Thymus (tissue), 11 donors: ENCODE measurements around the gene SIGLEC7. TPM values are rescaled to one million over a fixed set of nuclear protein-coding genes. Genes with fewer than 3 reads are reported as not detected.
A peak's percentile ranks its signal among the peaks of the same experiment; 100 is the strongest.
"Not testable (repeated sequence)": the region's sequence is repeated elsewhere in the genome, so short reads cannot be mapped to it uniquely, and the experiment has no call there.

ENCODE experiments used
- DNase-seq, 9 donors: peaks; one replicate each; pipeline ENCODE4 v3.0.0-alpha.2; 2013; ENCODE audit warnings: low spot score in 9 of 9, low read depth in 6 of 9, missing footprints in 1 of 9
- H3K27ac ChIP-seq, 2 donors: one replicate each; pipeline ENCODE4 v1.5.1; 2013; ENCODE audit warnings: control low read depth in 1 of 2, low read depth in 1 of 2, low read length in 1 of 2, mild to moderate bottlenecking in 1 of 2, moderate library complexity in 1 of 2
- H3K27me3 ChIP-seq, 2 donors: one replicate each; pipeline ENCODE4 v1.5.1; 2013; ENCODE audit warnings: low read length in 1 of 2; ENCODE audit not compliant: control insufficient read depth in 2 of 2, insufficient read depth in 1 of 2
- H3K36me3 ChIP-seq, 2 donors: one replicate each; pipeline ENCODE4 v1.5.1; 2013; ENCODE audit warnings: low read length in 1 of 2, mild to moderate bottlenecking in 1 of 2, moderate library complexity in 1 of 2; ENCODE audit not compliant: control insufficient read depth in 2 of 2, insufficient read depth in 2 of 2
- H3K4me1 ChIP-seq, 2 donors: one replicate each; pipeline ENCODE4 v1.5.1; 2013; ENCODE audit warnings: low read length in 2 of 2; ENCODE audit not compliant: control insufficient read depth in 2 of 2, insufficient read depth in 2 of 2
- H3K4me3 ChIP-seq, 2 donors: one replicate each; pipeline ENCODE4 v1.5.1; 2013; ENCODE audit warnings: low read length in 2 of 2, control low read depth in 1 of 2, mild to moderate bottlenecking in 1 of 2
- H3K9me3 ChIP-seq, 2 donors: one replicate each; pipeline ENCODE4 v1.5.1; 2013; ENCODE audit warnings: low read length in 1 of 2, mild to moderate bottlenecking in 1 of 2; ENCODE audit not compliant: control insufficient read depth in 2 of 2, insufficient read depth in 1 of 2
- WGBS: extraction: QIAGEN DNeasy Blood & Tissue Kit; methylation state at CpG from one replicate; pipeline ENCODE4 v1.1.7; 2013; 5-methylcytosine and 5-hydroxymethylcytosine counted together
- polyA plus RNA-seq: library from polyadenylated mRNA; stranded (reverse); fragments of 200-250 nt; gene quantifications from one replicate; pipeline ENCODE4 v1.2.3, GENCODE V29; 2013
- total RNA-seq: library from RNA; stranded (reverse); fragments of 120-200 nt; gene quantifications from one replicate; pipeline ENCODE4 v1.2.4, GENCODE V29; 2013
- donor health status: healthy.

SIGLEC7 gene
- total and polyA plus RNA-seq, 2 donors: 2.0 to 3.6 TPM

- peak in 3 of 9 donors; percentile 15 to 37 (median 20) for DNase-seq
- 33% methylated on average over 11 of the region's 11 CpGs for WGBS
- not testable (repeated sequence) for H3K4me1 ChIP-seq, H3K4me3 ChIP-seq, H3K9me3 ChIP-seq, H3K36me3 ChIP-seq, H3K27ac ChIP-seq, H3K27me3 ChIP-seq
These were observed 27.3 kb downstream of the SIGLEC7 start for GRCh38 chr19:51169283-51169918.

GRCh38 chr19:51172223-51172622 lies 30.1 kb downstream of the SIGLEC7 start:
- H3K9me3 ChIP-seq: no peaks in the 10 kb centered on the region
- H3K4me1 ChIP-seq: no peaks in the 10 kb centered on the region
- H3K27me3 ChIP-seq: no peaks in the 10 kb centered on the region

GRCh38 chr19:51173681-51174080 lies 31.6 kb downstream of the SIGLEC7 start:
- DNase-seq: no peak
- Histone ChIP-seq H3K27ac (no peak overlapping the region), H3K36me3 (no peaks in the 10 kb centered on the region), H3K27me3 (no peaks in the 10 kb centered on the region), H3K9me3 (no peaks in the 10 kb centered on the region), H3K4me1 (no peaks in the 10 kb centered on the region), H3K4me3 (no peak overlapping the region)
- 62% methylated on average over 5 of the region's 5 CpGs for WGBS

More at GRCh38 chr19:51172223-51172622, 30.1 kb downstream of the SIGLEC7 start:
- 98% methylated on average over 2 of the region's 2 CpGs for WGBS
- DNase-seq: no peak
- H3K4me3 ChIP-seq: no peak overlapping the region
- no peak overlapping the region for H3K27ac ChIP-seq
- no peaks in the 10 kb centered on the region for H3K36me3 ChIP-seq

- DNase-seq: no peak
- Histone ChIP-seq H3K27ac (no peak overlapping the region), H3K4me1 (no peaks in the 10 kb centered on the region), H3K4me3 (no peak overlapping the region), H3K27me3 (peaks cover 0 to 15% of the 10 kb centered on the region in 2 donors), H3K36me3 (no peaks in the 10 kb centered on the region), H3K9me3 (no peaks in the 10 kb centered on the region)
- WGBS: 58% methylated on average over 1 of the region's 1 CpG
These were observed 37.2 kb downstream of the SIGLEC7 start for GRCh38 chr19:51179256-51179655.

- DNase-seq: no peak
- Histone ChIP-seq H3K4me3 (no peak overlapping the region), H3K36me3 (no peaks in the 10 kb centered on the region), H3K4me1 (no peaks in the 10 kb centered on the region), H3K27ac (no peak overlapping the region), H3K9me3 (no peaks in the 10 kb centered on the region), H3K27me3 (peaks cover 0 to 16% of the 10 kb centered on the region in 2 donors)
- WGBS: 98% methylated on average over 39 of the region's 39 CpGs
These were observed 39.3 kb downstream of the SIGLEC7 start for GRCh38 chr19:51181377-51181912.

GRCh38 chr19:51181913-51182419 lies 39.9 kb downstream of the SIGLEC7 start:
- no peaks in the 10 kb centered on the region for H3K4me1 ChIP-seq
- no peak overlapping the region for H3K27ac ChIP-seq
- H3K4me3 ChIP-seq: no peak overlapping the region
- H3K36me3 ChIP-seq: no peaks in the 10 kb centered on the region
- peaks cover 0 to 16% of the 10 kb centered on the region in 2 donors for H3K27me3 ChIP-seq
- no peaks in the 10 kb centered on the region for H3K9me3 ChIP-seq
- DNase-seq: no peak
- 77% methylated on average over 31 of the region's 31 CpGs for whole genome bisulfite sequencing

- H3K27me3 ChIP-seq: peaks cover 0 to 16% of the 10 kb centered on the region in 2 donors
- no peak overlapping the region for H3K27ac ChIP-seq
- no peak for DNase-seq
- 76% methylated on average over 8 of the region's 8 CpGs for WGBS
- H3K4me1 ChIP-seq: no peaks in the 10 kb centered on the region
- H3K4me3 ChIP-seq: no peak overlapping the region
- H3K9me3 ChIP-seq: no peaks in the 10 kb centered on the region
- no peaks in the 10 kb centered on the region for H3K36me3 ChIP-seq
These were observed 41.5 kb downstream of the SIGLEC7 start for GRCh38 chr19:51183629-51184028.

- H3K27ac ChIP-seq: no peak overlapping the region
- peaks cover 0 to 16% of the 10 kb centered on the region in 2 donors for H3K27me3 ChIP-seq
- H3K4me1 ChIP-seq: no peaks in the 10 kb centered on the region
- no peak for DNase-seq
- H3K9me3 ChIP-seq: no peaks in the 10 kb centered on the region
- WGBS: 96% methylated on average over 25 of the region's 25 CpGs
- H3K4me3 ChIP-seq: no peak overlapping the region
- no peaks in the 10 kb centered on the region for H3K36me3 ChIP-seq
These were observed 43.2 kb downstream of the SIGLEC7 start for GRCh38 chr19:51185069-51185867.

- Histone ChIP-seq H3K4me1 (no peaks in the 10 kb centered on the region), H3K36me3 (no peaks in the 10 kb centered on the region), H3K9me3 (no peaks in the 10 kb centered on the region), H3K27me3 (peaks cover 0 to 16% of the 10 kb centered on the region in 2 donors), H3K4me3 (no peak overlapping the region), H3K27ac (no peak overlapping the region)
- 95% methylated on average over 5 of the region's 5 CpGs for WGBS
- DNase-seq: no peak
These were observed 43.7 kb downstream of the SIGLEC7 start for GRCh38 chr19:51185868-51186215.
